Activated CD4-positive, CD25-positive, alpha-beta regulatory T cell treated with anti-CD3 and anti-CD28 coated beads, Interleukin-2, amount 50 U/mL, for 16 hours (primary cell): ENCODE results near the gene KLHDC4.
"Not testable (repeated sequence)": the region's sequence is repeated elsewhere in the genome, so short reads cannot be mapped to it uniquely, and the experiment has no call there.

Source experiments
- DNase-seq: peaks from one replicate; pipeline ENCODE4 v3.0.0-alpha.2; 2020; ENCODE audit warnings: low read depth, low spot score

Gene KLHDC4

GRCh38 chr16:87685405-87685755, 80.4 kb downstream of the KLHDC4 start:
- DNase-seq = no peak

DNA sequence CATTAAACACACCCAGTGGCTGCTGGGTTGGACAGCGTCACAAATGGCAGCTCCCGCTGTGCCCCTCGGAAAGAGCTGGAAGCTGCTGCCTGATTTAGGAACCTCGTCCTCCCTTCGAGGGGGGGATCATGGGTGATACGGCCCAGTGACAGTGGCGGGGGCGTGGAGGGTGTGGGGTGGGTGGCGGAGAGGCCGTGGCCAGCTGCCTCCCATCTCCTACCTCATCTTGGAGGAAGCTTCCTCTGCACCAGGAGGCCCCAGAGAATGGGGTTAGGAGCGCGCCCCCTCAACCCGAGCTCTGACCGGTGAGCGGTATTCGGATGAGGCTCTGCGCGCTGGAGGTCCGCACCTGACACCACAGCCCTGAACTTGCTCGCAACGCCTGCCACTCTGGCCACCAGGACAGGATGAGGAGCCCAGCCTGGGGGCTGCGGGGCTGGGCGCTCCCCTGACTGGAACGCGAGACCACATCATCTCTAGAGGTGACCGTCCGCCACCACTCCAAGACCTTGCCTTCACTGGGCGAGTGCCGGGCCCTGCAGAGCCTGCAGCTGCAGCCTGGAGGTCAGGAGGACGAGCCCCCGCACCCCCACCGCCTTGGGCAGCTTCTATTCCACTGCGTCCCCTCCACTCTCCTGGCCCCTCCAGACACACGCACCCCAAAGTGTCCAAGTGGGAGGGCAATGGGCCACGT, 80.9 kb downstream of the KLHDC4 start:
- DNase-seq = no peak

DNA sequence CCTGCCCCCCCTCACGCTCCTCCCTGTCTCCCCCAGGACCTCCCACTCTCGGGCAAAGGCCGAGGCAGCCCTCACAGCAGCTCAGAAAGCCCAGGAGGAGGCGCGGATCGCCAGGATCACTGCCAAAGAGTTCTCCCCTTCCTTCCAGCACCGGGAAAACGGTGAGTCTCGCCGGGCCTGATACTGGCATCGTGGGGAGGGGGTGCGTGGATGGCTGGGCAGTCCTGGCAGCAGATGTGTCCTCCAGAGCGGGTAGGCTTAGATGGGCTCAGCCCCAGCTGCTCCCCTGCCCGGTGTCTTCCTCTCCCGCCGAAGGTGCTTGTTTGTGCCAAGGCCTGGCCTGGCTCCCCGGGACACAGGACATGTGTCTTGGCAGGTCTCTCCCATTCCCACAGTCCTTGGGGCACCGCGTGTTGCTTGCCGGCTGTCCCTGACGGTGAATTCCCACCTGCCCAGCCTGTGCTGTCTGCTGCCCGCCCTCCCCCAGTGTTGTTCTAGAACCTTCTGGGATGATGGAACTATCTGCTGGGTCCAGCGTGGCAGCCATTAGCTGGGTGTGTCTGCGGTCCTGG, 81.6 kb downstream of the KLHDC4 start:
- no peak for DNase-seq

DNA sequence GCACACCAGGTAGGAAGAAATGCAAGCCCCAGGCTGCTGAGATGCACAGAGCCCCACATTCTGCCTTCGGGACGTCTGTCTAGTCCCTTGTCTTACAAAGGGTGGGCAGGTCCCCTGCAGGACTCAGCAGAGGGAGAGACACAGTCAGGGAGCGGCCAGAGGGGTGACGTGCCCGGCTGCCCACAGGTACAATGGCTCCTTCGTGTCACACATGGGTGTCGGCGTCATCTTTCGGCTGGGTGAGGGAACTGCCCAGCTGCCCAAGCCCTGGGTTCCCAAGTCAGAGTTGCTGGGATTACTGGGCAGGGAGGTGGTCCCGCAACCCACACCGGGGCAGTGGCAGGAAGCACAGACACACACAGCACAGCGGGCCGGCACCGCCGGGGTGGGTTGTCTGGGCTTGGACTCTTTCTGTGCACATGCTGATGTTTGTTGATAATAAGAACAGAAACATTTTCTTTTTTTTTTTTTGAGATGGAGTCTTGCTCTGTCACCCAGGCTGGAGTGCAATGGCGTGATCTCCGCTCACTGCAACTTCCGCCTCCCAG, 82.9 kb downstream of the KLHDC4 start:
- no peak for DNase-seq

GRCh38 chr16:87681981-87682570, 83.7 kb downstream of the KLHDC4 start:
- no peak for DNase-seq

- not testable (repeated sequence) for DNase-seq
These were observed 84.7 kb downstream of the KLHDC4 start for GRCh38 chr16:87681051-87681602.

DNA sequence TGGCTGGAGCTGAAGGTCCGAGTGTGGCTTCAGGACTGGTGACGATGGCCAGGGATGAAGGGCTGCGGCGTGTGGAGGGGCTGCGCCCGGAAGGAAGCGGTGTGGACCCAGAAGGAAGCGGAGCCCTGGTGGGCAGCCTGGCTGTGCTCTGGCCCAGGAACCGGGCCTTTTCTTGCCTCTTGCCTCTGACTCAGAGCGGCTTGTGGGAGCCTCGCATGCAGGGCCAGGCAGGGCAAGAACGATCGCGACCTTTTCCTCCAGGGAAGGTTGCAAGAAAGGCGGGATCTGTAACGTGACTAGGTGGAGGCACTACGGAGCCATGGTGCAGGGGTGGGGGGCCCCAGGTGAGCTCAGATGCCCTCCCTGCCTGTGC, 85.5 kb downstream of the KLHDC4 start:
- DNase-seq = no peak

DNA sequence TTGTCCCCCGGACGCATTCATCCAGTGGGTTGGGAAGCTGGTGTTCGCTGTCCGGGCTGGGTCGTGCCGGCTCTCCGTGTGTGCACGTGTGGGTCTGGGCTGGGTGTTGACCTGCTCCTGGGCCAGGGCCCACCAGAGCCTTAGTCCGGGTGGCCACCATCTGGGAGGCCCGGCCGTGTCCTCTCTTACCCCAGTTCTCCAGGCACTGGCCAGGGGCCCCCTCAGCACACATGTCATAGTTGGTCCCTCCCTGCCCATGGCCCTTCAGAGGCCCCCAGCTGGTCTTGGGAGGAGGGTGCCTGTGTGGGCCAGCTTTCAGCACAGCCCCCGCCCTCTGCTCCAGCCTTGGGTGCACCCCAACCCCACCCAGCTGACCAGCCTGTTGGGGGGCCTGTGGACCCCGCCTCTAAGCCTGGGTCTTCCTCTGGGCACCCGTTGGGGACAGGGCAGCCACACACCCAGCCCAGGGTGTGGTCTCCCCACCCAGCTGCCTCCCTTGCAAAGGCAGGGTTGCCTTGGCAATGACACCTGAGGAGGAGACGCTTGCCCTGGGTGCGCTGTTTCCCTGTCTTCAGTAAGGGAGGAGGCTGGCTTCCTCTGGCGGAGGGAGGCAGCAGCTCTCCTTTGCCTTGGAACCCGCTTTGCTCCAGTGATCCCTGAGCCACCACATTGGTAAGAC, 86.1 kb downstream of the KLHDC4 start:
- DNase-seq = no peak

DNA sequence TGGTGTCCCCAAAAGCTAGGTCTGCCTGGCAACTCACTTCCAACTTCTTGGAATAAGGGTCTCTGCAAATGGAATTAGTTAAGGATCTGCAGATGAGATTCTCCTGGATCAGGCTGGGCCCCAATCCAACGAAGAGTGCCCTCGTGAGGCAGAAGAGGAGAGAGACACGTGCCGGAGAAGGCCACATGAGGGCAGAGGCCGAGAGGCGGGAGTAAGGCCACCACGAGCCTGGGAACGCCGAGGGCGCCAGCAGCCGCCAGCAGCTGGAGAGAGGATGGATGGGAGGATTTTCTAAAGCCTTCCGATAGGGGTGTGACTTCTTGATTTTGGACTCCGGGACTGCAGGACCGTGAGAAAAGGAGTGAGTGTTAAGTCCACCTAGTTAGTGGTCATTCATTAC, 87.2 kb downstream of the KLHDC4 start:
- DNase-seq = no peak

- DNase-seq = no peak
These were observed 88.0 kb downstream of the KLHDC4 start for GRCh38 chr16:87677830-87678229.

- no peak for DNase-seq
These were observed 90.6 kb downstream of the KLHDC4 start for GRCh38 chr16:87675111-87675719.

- DNase-seq = no peak
These were observed 91.4 kb downstream of the KLHDC4 start for GRCh38 chr16:87674419-87674818.

DNA sequence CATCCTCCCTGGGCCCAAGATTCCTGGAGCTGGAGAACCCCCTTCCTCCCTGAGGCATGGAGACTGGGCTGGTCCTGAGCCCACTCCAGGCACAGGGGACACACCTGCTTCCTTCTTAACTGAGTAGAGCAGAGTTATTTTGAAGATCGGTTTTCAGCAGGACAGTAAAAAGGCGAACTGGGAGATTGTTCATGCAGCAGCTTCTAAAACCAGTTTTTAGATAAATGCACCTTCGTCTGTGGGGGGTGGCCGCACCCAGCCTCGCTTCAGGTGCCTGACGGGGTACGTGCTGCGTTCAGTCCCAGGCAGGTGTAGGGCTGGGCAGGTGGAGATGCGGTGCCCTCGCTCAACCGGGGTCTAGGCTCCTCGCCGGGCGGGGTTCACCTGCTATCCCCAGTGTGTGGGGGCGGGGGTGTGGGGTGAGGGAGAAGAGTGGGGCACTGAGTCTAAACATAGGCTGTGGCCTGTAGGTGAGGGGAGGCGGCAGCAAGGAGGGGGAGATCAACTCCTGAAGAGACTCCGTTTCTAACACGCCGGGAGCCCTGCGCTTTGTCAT, 94.0 kb downstream of the KLHDC4 start:
- DNase-seq = no peak

DNA sequence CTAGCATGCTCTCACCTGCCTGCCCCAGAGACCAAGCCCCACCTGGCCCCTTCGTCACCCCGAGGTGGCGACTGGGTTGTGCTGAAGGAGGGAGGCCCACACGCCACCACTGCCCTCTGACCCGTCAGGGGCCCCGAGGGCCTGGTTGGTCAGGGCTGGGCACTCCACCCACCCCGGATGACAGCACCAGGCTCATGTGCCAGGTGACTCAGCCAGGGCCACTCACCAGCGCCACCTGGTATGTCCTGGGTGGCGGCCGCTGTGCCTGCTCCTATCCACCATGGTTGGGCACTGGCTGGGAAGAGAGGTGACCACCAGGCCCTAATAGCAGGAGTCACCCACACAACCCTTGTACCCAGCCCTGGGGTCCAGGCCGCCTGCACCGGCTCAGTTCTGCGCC, 94.6 kb downstream of the KLHDC4 start:
- DNase-seq = no peak

GRCh38 chr16:87669672-87670071, 96.1 kb downstream of the KLHDC4 start:
- no peak for DNase-seq

GRCh38 chr16:87667946-87668345, 97.8 kb downstream of the KLHDC4 start:
- no peak for DNase-seq

- no peak for DNase-seq
These were observed 98.3 kb downstream of the KLHDC4 start for GRCh38 chr16:87667443-87667842.

DNA sequence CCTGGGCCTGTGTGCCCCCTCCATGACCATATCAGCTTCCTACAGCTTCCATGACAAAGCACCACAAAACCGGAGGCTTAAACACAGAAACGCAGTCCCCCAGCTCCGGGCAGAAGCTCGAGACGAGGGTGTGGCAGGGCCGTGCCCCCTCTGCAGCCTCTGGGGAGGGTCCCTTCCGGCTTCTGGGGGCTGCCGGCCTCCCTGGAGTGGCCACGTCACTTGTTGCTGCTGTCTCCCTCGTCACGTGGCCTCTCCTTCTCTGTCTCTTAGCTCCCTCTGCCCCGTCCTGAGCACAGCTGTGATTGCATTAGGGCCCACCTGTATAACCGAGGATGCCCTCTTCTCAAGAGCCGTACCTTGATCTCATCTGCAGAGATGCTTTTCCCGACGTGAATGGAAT, 98.9 kb downstream of the KLHDC4 start:
- DNase-seq = no peak

DNA sequence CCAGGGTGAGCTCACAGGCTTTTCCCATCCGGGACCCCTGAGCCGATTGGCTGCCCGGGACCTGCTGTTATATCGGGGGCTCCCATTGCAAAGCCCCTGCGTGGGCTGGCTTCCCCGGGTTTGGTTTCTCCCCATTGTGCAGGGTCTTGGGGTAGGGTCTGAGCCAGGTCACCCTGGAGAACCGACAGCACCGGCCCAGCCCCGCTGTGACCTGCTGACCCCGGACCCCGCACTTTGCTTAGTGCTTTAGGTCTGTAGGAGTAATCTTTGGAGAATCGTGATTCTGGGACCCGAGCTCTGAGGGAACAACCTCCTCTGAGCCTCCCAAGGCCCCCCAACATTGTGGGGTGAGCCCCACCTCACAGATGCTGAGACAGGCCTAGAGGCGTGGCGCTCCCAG, 100.6 kb downstream of the KLHDC4 start:
- no peak for DNase-seq

DNA sequence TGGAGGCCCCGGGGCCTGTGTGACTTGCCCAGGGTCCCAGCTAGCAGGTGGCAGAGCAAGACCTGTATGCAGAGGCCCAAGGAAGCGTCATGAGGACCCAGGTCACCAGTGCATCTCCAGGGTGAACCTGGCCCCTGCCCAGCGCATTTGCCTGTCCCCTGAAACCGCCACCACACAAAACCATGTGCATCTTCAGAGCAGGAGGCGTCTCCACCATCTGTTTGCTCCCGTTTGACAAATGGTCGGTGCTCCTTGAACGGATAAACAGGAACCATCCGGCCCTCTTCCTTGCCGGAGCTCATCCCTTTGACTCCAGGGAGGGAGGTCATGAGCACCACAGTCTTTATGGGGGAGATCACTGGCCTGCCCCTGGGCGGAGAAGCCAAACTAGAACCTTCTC, 101.0 kb downstream of the KLHDC4 start:
- DNase-seq = no peak
